ENCODE measurements around the gene GSKIP. TPM values are rescaled to one million over a fixed set of nuclear protein-coding genes. Genes with fewer than 3 reads are reported as not detected.

Gene GSKIP
- total and polyA plus RNA-seq, 2 donors from 2014 or later, result 13.1 to 30.5 TPM

DNA sequence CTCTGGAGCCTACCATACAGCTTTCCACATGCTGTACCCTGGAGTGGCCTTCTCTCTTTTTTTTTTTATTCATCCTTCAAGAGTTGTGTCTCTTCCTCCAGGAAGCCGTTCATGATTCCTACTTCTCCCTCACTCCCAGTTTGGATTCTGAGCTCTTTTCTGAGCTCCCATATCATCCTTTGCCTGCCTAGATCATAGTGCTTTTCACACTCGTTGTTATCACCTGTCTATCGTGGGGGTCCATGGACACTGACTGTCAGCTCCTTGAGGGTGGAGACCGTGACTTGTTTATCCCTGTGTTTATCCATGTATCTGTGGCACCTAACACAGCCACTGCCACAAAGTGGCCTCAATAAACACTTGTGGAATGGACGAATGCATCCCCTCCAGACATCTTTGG lies 35.6 kb downstream of the GSKIP start:
- H3K27ac ChIP-seq (ENCODE audit: low read depth in 2 of 2, low read length in 2 of 2), result no peak overlapping the region
- H3K9me3 ChIP-seq (ENCODE audit: control insufficient read depth in 2 of 3, insufficient read depth in 1 of 3, low read length in 3 of 3), result no peaks in the 10 kb centered on the region
- intact Hi-C loops (cut with DNase I), result no loop called here
- TF ChIP-seq CTCF (IDR thresholded peaks at IDR 0.05; ENCODE audit: borderline replicate concordance, extremely low read depth, insufficient read depth), result no peak
- H3K4me3 ChIP-seq (ENCODE audit: low read length in 3 of 3), result no peak overlapping the region
- H3K9ac ChIP-seq (ENCODE audit: low read length in 3 of 3), result no peak overlapping the region
- no peak for DNase-seq
- no peak for FAIRE-seq
- no peaks in the 10 kb centered on the region for H3K4me1 ChIP-seq (ENCODE audit: control insufficient read depth in 2 of 3, insufficient read depth in 2 of 3, low read depth in 1 of 3, low read length in 3 of 3)
- H3K27me3 ChIP-seq (ENCODE audit: control insufficient read depth, insufficient read depth, low read length), result no peaks in the 10 kb centered on the region
- no peaks in the 10 kb centered on the region for H3K36me3 ChIP-seq (ENCODE audit: control insufficient read depth in 2 of 3, insufficient read depth in 3 of 3, low read length in 3 of 3)

DNA sequence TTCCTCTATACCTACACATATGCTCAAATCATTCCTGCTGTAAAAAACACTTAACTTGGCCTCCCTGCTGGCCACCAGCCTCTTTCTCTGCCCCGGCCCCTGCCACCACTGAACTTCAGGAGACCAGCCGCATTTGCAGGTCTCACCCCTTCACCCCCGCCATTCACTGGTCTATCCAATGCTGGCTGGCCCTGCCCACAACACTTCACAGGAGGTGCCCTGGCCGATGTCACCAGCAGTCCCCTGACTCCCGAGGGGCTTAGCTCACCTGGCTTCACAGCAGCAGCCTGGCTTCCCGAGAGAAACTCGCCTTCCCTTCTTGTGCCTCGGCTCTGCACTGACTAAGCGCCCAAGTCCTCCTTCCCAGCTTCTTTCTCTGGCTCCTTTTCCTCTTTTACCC lies 36.1 kb downstream of the GSKIP start:
- DNase-seq (no peak), FAIRE-seq (no peak)
- TF ChIP-seq CTCF (IDR thresholded peaks at IDR 0.05; ENCODE audit: borderline replicate concordance, extremely low read depth, insufficient read depth), result no peak
- Histone ChIP-seq H3K9ac (ENCODE audit: low read length in 3 of 3) (no peak overlapping the region), H3K27ac (ENCODE audit: low read depth in 2 of 2, low read length in 2 of 2) (no peak overlapping the region), H3K36me3 (ENCODE audit: control insufficient read depth in 2 of 3, insufficient read depth in 3 of 3, low read length in 3 of 3) (no peaks in the 10 kb centered on the region), H3K4me1 (ENCODE audit: control insufficient read depth in 2 of 3, insufficient read depth in 2 of 3, low read depth in 1 of 3, low read length in 3 of 3) (no peaks in the 10 kb centered on the region), H3K9me3 (ENCODE audit: control insufficient read depth in 2 of 3, insufficient read depth in 1 of 3, low read length in 3 of 3) (no peaks in the 10 kb centered on the region), H3K27me3 (ENCODE audit: control insufficient read depth, insufficient read depth, low read length) (no peaks in the 10 kb centered on the region), H3K4me3 (ENCODE audit: low read length in 3 of 3) (no peak overlapping the region)
- intact Hi-C loops (cut with DNase I), result no loop called here

- Histone ChIP-seq H3K9me3 (ENCODE audit: control insufficient read depth in 2 of 3, insufficient read depth in 1 of 3, low read length in 3 of 3) (no peaks in the 10 kb centered on the region), H3K4me1 (ENCODE audit: control insufficient read depth in 2 of 3, insufficient read depth in 2 of 3, low read depth in 1 of 3, low read length in 3 of 3) (no peaks in the 10 kb centered on the region), H3K4me3 (ENCODE audit: low read length in 3 of 3) (no peak overlapping the region), H3K9ac (ENCODE audit: low read length in 3 of 3) (no peak overlapping the region), H3K27me3 (ENCODE audit: control insufficient read depth, insufficient read depth, low read length) (no peaks in the 10 kb centered on the region), H3K27ac (ENCODE audit: low read depth in 2 of 2, low read length in 2 of 2) (no peak overlapping the region), H3K36me3 (ENCODE audit: control insufficient read depth in 2 of 3, insufficient read depth in 3 of 3, low read length in 3 of 3) (no peaks in the 10 kb centered on the region)
- no peak for TF ChIP-seq CTCF (IDR thresholded peaks at IDR 0.05; ENCODE audit: borderline replicate concordance, extremely low read depth, insufficient read depth)
- FAIRE-seq (no peak), DNase-seq (no peak)
- intact Hi-C loops (cut with DNase I), result no loop called here
These were observed 37.2 kb downstream of the GSKIP start for GRCh38 chr14:96400495-96400894.

DNA sequence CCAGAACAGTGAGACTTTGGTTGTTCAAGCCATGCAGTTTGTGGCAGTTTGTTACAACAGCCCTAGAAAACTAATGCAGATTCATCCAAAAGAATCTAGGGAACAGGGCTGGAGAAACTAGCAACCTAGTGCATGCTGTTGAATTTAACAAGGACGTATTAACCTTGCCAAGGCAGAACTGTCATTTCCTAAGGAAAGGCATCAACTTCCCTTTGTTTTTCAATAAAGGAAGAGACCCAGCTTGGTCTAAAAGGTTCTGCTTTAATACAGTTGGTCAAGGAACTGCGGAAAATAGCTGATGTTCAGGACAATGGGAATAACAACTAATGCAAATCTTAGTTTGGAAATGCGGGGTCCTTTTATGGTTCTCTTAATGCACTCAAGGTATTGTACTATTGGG lies 40.1 kb downstream of the GSKIP start:
- Histone ChIP-seq H3K4me1 (ENCODE audit: control insufficient read depth in 2 of 3, insufficient read depth in 2 of 3, low read depth in 1 of 3, low read length in 3 of 3) (no peaks in the 10 kb centered on the region), H3K27ac (ENCODE audit: low read depth in 2 of 2, low read length in 2 of 2) (no peak overlapping the region), H3K36me3 (ENCODE audit: control insufficient read depth in 2 of 3, insufficient read depth in 3 of 3, low read length in 3 of 3) (no peaks in the 10 kb centered on the region), H3K27me3 (ENCODE audit: control insufficient read depth, insufficient read depth, low read length) (no peaks in the 10 kb centered on the region), H3K4me3 (ENCODE audit: low read length in 3 of 3) (no peak overlapping the region), H3K9ac (ENCODE audit: low read length in 3 of 3) (no peak overlapping the region), H3K9me3 (ENCODE audit: control insufficient read depth in 2 of 3, insufficient read depth in 1 of 3, low read length in 3 of 3) (no peaks in the 10 kb centered on the region)
- intact Hi-C loops (cut with DNase I), result no loop called here
- TF ChIP-seq CTCF (IDR thresholded peaks at IDR 0.05; ENCODE audit: borderline replicate concordance, extremely low read depth, insufficient read depth), result no peak
- no peak for FAIRE-seq
- no peak for DNase-seq
